Iris pigment epithelial cell (primary cell): ENCODE data around the gene SREBF2.
"Not testable (repeated sequence)": the region's sequence is repeated elsewhere in the genome, so short reads cannot be mapped to it uniquely, and the experiment has no call there.

Source experiments
- DNase-seq: peaks from one replicate; pipeline ENCODE4 v3.0.0-alpha.2; 2011; ENCODE audit warnings: low read depth

The SREBF2 gene

GRCh38 chr22:41842996-41843970 is 10.4 kb downstream of the SREBF2 start:
- DNase-seq = no peak

- DNase-seq = no peak
Observed at GRCh38 chr22:41844036-41844435, 11.1 kb downstream of the SREBF2 start.

- DNase-seq = no peak
Observed at GRCh38 chr22:41844513-41844912, 11.6 kb downstream of the SREBF2 start.

- DNase-seq = no peak
Observed at GRCh38 chr22:41845380-41846267, 12.7 kb downstream of the SREBF2 start.

- DNase-seq = no peak
Observed at GRCh38 chr22:41846268-41846987, 13.5 kb downstream of the SREBF2 start.

- DNase-seq = no peak
Observed at GRCh38 chr22:41847300-41847699, 14.4 kb downstream of the SREBF2 start.

- DNase-seq = peak; percentile 55
Observed at GRCh38 chr22:41848468-41848867, 15.6 kb downstream of the SREBF2 start.

- no peak for DNase-seq
Observed at GRCh38 chr22:41856469-41856868, 23.6 kb downstream of the SREBF2 start.

- peak; percentile 69 for DNase-seq
Observed at GRCh38 chr22:41857155-41857859, 24.4 kb downstream of the SREBF2 start.

GRCh38 chr22:41857860-41858199 is 24.9 kb downstream of the SREBF2 start:
- DNase-seq = no peak

- peak; percentile 36 for DNase-seq
Observed at GRCh38 chr22:41862160-41862529, 29.2 kb downstream of the SREBF2 start.

- DNase-seq = no peak
Observed at GRCh38 chr22:41862530-41863266, 29.8 kb downstream of the SREBF2 start.

- peak; percentile 26 for DNase-seq
Observed at GRCh38 chr22:41863472-41863871, 30.6 kb downstream of the SREBF2 start.

- DNase-seq = no peak
Observed at GRCh38 chr22:41868556-41868955, 35.7 kb downstream of the SREBF2 start.

- not testable (repeated sequence) for DNase-seq
Observed at GRCh38 chr22:41870081-41870480, 37.2 kb downstream of the SREBF2 start.

GRCh38 chr22:41870786-41871185 is 37.9 kb downstream of the SREBF2 start:
- DNase-seq = no peak

GRCh38 chr22:41873391-41873790 is 40.5 kb downstream of the SREBF2 start:
- DNase-seq = peak; percentile 5

GRCh38 chr22:41874090-41874489 is 41.2 kb downstream of the SREBF2 start:
- DNase-seq = no peak

GRCh38 chr22:41875531-41876270 is 42.8 kb downstream of the SREBF2 start:
- no peak for DNase-seq

- peak; percentile 44 for DNase-seq
Observed at GRCh38 chr22:41876275-41876674, 43.4 kb downstream of the SREBF2 start.
